Fibroblast of skin of right biceps (primary cell): ENCODE measurements around the gene UBE2R2.
"Not testable (repeated sequence)": the region's sequence is repeated elsewhere in the genome, so short reads cannot be mapped to it uniquely, and the experiment has no call there.

Experiments
- DNase-seq: peaks from one replicate; pipeline ENCODE4 v3.0.0-alpha.2; 2013

UBE2R2 gene

DNA sequence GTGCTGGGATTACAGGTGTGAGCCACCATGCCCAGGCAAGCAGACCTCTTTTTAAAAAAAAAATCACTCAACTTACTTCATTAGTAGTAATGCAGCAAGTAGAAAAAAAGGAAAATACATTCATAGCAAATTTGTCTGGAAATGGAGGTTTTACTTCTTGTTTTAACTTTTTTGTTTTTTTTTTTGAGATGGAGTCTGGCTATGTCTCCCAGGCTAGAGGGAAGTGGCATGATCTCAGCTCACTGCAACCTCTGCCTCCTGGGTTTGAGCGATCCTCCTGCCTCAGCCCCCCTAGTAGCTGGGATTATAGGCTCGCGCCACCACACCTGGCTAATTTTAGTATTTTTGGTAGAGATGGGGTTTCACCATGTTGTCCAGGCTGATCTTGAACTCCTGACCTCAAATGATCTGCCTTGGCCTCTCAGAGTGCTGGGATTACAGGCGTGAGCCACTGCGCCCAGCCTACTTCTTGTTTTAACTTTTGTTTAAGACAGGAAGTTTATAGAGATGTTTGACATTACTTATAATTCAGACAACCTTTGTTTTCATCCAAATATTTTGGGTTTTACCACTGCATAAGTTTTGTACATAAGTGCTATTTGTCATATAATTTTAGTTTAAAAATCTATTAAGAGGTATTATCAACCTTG is 26.5 kb downstream of the UBE2R2 start:
- no peak for DNase-seq

DNA sequence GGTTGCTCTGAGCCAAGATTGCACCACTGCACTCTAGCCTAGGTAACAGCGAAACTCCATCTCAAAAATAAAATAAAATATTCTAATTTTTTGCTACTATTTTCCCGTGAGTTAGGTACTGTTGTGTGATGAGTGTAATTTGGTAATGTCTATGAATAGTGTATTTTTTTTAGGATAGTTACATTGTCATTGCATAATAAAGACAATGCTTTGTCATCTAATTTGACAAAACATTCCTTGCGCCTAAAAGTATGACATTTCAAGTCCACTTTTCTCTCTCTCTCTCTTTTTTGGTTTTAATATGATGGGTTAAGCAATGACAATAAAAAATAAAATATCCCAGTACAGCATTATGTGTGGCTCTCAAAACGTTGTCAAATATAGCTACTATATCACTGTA is 29.3 kb downstream of the UBE2R2 start:
- DNase-seq, result no peak

DNA sequence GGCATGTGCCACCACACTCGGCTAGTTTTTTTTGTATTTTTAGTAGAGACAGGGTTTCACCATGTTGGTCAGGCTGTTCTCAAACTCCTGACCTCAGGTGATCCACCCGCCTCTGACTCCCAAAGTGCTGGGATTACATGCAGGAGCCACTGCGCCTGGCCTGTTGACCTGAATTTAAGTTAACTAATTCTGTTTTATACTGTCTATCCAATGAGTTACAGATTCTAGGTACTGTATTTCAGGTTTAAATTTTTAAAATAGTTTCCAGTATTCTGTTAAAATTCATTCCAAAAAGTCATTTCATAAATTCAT is 30.9 kb downstream of the UBE2R2 start:
- not testable (repeated sequence) for DNase-seq

DNA sequence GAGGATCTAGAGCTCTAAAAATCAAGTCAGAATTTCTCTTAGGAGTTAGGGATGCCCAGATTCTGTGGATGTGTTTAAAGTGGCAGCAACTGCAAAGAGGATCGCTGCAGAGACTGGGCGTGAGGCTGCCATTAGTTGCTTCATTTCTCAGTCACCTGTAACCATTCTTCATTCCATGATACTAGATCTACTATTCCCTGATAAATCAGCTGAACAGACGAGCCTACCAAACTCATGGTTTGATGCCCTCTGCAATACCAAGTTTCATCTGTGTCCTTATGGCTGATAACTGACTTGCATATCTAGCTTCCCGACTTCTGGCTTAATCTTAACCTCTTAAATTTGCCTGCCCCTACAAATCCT is 33.3 kb downstream of the UBE2R2 start:
- no peak for DNase-seq

DNA sequence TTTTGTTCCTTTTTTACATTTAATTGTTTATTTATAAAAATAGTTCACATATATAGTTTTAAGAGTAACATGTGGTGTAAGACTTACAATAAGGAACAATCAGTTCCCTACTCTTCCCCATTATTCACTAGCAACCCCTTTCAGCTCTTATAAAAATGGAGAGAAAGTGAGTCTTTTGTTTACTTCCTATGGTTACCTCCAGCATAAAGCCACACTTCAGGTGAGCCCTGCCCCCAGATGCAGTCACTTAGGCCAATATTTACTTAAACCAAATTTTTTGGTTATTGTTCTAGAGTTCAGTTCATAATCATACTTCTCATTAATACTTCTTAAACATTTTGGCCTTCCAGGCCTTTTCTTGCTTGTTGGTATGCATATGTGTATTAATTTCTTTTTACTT is 33.7 kb downstream of the UBE2R2 start:
- no peak for DNase-seq

DNA sequence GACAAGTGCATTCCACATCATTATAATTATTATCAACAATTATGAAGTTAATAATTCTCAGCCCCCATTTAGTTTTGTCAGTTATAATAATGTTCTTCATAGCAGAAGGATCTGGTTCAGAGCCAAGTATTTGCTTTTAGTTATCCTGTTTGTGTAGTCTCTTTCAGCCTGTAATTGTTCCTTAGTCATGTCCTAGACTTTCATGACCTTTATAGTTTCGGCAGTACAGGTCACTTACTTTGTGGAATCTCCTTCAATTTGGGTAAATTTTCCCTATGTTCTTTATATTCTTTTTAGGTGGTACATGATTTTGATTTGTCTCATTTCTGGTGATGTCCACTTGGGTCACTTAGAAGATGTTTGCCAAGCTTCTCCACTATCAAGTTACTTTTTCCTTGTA is 34.3 kb downstream of the UBE2R2 start:
- no peak for DNase-seq

DNA sequence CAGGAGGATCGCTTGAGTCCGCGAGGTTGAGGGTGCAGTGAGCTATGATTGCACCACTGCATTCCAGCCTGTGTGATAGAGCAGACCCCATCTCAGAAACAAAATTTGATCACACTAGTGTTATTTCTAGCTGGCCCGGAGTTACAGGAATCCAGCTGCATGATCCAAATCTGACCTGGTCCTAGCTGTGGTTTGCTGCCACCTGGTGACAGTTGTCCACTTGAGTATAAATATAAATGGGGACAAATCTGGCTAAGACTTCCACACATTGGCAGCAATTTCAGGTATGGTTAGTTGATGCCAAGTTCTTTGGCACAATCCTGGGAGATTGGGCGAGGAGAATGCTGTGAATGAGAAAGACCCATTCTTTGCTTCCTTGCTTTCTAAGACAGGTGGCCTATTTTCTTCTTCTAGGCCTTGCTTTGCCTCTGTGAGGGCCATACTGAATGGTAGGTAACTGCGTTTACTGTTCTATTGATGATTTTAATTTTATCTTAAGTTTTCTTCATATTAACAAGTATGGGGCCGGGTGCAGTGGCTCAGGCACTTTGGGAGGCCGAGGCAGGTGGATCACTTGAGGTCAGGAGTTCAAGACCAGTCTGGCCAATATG is 35.4 kb downstream of the UBE2R2 start:
- DNase-seq, result peak; percentile 38

DNA sequence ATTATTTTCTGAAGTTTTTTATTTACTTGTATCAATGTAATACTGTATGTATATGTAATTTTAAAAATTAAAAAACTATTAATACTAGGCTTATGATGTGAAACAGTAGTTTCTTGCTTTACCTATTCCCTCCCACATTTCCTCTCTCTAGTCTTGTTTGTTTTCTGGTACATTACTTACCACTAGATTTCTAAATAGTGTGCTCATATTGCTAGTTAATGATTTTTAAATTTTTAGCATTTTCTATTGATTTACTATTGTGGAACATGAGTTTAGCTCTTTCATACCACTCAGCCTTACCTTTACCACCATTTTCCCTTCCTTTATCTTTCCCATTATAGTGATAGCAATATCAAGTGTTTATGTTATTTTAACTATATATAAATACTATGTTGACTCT is 39.3 kb downstream of the UBE2R2 start:
- no peak for DNase-seq

DNA sequence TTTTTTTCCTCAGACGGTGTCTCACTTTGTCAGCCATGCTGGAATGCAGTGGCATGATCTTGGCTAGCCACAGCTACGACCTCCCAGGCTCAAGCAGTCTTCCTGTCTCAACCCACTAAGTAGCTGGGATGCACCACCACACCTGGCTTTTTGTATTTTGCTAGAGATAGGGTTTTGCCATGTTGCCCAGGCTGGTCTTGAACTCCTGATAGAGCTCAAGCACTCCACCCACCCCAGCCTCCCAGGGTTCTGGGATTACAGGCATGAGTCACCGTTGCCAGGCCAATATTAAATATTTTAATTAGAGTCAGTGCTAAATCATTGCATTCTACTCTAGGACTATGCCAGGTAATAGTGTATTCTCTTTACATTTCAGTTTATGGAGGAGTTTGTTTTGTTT is 41.5 kb downstream of the UBE2R2 start:
- DNase-seq, result peak; percentile 35

DNA sequence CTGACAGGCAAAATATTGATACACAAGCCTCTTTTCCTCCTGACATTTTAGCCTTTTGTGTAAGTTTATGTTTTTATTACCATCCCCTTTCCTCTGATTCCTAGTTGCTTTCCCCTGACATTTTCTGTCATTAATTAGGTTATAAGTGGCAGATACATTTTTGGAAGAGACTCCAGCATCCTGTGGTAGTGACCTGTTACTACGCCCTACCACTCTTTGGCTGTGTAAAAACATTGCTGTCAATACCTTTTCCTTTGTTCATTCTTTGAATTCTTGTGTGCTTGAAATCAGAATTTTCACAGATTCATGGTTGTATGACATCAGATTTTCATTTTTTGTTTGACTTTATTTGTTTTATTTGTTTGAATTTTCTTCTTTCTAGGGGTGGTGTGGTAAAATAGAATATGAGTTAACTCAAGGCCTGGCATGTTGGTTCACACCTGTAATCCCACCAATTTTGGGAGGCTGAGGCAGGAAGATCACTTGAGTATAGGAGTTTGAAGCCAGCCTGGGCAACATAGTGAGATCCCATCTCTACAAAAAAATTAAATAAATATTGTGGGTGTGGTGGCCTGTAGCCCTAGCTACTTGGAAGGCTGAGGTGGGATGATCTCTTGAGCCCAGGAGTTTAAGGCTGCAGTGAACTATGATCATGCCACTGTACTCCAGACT is 43.4 kb downstream of the UBE2R2 start:
- peak; percentile 33 for DNase-seq

DNA sequence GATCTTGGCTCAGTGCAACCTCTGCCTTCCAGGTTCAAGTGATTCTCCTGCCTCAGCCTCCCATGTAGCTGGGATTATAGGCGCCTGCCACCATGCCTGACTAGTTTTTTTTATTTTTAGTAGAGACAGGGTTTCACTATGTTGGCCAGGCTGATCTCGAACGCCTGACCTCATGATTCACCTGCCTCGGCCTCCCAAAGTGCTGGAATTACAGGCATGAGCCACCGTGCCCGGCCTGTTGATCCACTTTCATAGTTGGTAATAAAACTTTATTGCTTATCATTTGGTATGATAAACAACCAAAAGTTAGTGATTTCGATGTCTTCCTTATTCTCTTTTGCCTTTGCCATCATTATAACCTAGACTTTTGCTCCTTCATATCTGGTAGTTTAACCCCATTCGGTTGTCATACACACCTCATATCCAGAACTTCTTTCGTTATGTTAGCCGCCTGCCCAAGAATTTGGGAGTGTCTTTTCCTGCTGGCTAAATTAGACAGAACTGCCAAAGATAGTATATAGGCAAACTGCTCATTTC is 45.0 kb downstream of the UBE2R2 start:
- no peak for DNase-seq

DNA sequence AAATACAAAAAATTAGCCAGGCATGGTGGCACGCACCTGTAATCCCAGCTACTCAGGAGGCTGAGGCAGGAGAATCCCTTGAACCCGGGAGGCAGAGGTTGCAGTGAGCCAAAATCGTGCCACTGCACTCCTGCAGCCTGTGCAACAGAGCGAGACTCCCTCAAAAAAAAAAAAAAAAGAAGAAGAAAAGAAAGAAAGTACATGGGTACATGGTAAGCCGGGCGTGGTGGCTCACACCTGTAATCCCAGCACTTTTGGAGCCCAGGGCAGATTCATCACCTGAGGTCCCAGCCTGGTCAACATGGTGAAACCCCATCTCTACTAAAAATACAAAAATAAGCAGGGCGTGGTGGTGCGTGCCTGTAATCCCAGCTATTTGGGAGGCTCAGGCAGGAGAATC is 46.1 kb downstream of the UBE2R2 start:
- DNase-seq, result not testable (repeated sequence)

DNA sequence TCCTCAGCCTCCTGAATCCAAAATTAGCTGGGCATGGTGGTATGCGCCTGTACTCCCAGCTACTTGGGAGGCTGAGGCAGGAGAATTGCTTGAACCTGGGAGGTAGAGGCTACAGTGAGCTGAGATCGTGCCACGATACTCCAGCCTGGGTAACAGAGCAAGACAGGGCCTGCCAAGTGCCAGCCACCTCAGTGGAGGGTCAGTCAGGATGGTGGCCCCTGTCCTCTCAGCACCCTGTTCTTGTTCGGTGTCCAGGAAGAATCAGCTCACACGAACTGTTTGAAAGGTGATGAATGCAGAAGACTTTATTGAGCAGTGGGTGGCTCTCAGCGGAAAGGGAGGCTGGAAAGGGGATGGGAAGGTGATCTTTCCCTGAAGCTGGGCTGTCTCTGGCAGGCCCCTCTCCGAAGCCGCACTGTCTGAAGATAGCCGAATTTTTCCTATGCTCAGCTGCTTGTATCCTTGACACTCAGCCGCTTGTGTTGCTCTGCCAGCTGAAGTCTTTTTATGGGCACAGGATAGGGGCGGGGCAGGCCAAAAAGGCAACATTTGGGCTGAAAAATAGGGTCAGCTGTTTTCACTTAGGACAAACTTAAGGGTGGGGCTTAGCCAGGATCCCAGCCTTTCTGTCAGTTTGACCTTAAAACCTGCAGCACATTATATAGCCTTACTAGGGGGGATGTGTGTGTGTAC is 50.9 kb downstream of the UBE2R2 start:
- peak; percentile 30 for DNase-seq

DNA sequence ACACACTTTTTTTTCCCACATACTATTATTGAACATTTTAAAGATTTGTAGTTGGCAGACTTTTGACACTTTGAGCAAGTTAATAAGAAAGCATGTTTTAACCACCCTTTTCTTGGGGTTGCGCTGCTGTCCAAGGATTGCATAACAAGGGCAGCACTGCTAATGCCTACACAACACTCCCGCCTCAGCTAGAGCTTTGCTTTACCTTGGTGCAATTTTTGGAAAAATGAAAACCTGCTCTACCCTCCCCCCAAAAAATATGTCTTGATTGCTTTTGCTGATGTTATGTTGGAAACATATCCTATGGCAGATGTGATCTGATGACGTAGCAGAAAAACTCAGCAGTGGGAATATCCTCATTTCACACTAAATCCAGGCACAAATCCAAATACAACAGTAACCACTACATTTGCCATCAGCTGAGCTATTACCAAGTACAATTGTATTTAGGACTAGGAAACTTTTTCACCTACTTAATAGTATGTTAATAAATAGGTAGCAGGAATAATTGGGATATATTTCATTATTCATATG is 51.5 kb downstream of the UBE2R2 start:
- DNase-seq, result peak; percentile 70

DNA sequence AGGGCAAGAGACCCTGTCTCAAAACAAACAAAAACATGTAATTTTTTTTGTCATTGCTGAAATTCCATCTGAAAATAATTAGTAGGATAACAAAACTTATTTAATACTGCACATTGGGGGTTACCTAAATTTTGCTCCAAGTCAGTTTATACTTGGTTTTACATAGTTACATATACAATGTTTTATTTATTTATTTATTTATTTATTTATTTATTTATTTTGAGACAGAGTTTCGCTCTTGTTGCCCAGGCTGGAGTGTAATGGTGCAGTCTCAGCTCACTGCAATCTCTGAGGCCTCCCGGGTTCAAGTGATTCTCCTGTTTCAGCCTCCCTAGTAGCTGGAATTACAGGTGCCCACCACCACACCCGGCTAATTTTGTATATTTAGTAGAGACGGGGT is 52.3 kb downstream of the UBE2R2 start:
- DNase-seq, result not testable (repeated sequence)

DNA sequence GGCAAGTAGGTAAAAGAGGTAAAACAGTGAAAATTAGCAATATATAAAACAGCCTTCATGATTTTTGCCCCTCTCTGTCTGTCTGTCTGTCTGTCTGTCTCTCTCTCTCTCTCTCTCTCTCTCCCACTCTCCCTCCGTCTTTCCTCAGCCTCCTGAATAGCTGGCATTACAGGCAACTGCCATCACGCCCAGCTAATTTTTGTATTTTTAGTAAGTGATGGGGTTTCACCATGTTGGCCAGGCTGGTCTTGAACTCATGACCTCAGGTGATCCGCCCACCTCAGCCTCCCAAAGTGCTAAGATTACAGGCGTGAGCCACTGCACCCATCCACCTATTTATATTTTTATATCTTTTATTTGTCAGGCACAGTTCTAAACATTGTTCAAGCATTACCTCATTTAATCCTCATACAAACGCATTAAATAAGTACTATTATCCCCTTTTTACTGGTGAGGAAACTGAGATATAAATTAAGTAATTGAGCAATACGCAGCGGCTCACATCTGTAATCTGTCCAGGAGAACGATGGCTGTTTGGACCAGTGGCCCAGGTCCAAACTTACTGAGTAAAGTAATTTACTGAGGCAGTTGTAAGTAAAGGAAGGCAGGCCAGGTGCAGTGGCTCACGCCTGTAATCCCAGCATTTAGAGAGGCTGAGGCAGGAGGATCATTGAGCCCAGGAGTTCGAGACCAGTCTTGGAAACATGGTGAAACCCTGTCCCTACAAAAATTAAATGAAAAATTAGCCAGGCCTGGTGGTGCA is 60.9 kb downstream of the UBE2R2 start:
- DNase-seq, result no peak

DNA sequence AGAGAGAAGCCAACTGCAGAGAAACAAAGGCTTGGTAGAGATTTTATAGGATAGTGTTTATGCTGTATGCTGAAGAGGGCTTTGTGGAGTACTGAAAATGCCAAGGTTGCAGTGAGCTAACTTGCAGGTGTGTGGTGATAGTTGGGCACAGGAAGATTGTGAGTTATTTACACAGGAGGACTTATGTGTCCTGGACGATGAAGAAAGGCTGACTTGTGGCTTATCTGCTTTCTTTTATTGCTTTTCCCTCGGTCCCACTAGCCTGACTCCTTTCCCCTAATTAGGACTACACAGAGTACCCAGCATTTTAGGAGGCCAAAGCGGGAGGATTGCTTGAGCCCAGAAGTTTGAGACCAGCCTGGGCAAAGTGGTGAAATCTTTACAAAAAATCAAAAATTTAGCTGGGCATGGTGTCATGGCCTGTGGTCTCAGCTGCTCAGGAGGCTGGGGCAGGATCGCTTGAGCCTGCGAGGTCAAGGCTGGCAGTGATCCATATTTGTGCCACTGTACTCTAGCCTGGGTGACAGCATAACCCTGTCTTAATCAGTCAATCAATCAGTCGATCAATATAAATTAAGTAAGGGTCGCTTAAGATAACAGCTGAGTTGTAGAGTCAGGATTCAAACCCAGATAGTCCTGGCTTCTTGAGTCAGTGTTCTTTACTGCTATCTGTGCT is 61.9 kb downstream of the UBE2R2 start:
- no peak for DNase-seq

DNA sequence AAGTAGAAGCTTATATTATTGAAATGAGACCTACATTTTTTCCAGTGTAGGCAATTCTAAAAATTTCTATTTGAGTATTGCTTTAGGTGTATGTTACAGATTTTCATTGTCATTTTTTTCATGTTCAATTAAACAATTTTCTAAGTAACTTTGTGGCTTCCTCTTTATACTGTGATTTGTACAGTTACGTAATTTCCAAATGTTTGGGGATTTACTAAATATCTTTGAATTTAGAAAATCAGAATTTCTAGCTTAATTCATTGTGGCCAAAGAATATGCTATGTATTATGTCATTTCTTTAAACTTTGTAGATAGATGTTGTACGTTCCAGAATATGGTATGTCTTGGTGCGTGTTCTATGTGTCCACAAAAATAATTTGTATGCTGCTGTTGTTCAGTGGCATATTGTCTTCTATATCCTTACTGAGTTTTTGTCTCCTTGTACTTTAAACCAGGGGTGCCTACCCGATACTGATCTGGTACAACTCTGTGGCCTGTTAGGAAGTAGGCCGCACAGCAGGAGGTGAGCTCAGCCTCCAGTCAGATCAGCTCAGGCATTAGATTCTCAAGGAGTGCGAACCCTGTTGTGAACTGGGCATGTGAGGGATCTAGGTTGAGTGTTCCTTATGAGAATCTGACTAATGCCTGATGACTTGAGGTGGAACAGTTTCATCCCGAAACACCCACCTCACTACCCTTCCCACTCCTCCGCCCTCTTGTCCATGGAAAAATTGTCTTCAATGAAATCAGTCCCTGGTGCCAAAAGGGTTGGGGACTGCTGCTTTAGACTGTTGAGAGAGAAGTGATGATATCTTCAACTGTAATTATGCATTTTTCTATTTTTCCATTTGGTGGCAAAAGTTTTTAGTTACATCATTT is 63.5 kb downstream of the UBE2R2 start:
- DNase-seq, result no peak

DNA sequence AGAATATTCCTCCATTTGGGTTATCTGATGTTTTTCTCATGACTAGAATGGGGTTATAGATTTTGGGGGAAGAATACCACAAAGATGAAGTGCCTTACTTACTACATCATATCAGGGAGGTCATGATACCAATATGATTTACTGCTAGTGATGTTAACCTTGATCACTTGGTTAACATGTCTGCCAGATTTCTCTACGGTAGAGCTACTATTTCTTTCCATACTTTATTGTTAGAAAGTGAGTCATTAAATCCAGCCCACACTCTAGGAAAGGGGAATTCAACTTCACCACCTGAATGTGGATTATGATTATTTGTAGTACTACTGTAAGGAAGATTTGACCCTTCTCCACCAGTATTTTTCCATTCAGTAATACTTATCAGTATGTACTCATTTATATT is 64.7 kb downstream of the UBE2R2 start:
- DNase-seq, result peak; percentile 47

DNA sequence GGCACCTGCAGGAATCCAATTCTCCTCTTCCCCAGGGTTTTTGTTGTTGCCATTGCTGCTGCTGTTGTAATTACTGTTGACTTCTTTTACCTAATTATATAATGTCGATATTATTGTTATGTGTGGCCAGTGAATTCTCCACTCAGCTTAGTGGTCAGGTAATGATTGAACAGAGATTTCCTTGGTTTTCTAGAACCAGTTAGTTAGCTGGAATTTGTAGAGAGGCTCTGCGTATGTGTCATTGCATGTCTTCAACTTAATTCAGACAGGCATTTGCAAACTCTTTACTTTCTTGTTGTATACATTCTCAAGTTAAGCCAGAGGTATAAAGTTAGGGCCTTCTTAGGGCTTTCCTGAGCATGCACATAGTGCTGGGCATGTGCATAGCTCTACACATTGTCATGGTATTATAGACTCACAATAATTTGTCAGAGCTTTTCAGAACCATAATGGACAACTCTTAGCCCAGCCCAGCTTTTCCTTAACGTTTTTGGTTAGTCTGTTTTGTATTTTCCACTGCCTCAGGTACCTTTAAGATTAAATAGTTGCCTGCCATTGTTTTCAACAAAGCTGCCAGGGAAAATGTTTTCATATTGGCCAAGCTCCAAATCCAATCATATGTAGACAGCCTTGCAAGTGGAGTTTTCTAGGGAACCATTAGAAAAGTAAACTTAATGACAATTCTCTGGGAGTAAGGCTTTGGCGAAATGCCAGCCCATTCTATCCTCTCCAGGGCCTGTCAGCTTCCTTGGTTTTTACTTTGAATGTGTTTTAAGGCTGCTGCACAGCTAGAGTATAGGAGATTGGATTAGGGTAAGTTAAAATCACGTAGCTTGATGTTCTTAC is 68.1 kb downstream of the UBE2R2 start:
- peak; percentile 53 for DNase-seq
